GM21526 (cell line): Measurements from ENCODE around the gene ANKRD34C.
A peak's percentile ranks its signal among the peaks of the same experiment; 100 is the strongest.
"Not testable (repeated sequence)": the region's sequence is repeated elsewhere in the genome, so short reads cannot be mapped to it uniquely, and the experiment has no call there.

Source experiments
- ATAC-seq: cut with Tn5 transposase; IDR thresholded peaks from one replicate; pipeline ENCODE4 v1.9.1; 2021; ENCODE audit warnings: moderate library complexity; ENCODE audit not compliant: unreplicated experiment, low FRiP score

Gene ANKRD34C

GRCh38 chr15:79310985-79311900 is 28.7 kb downstream of the ANKRD34C start, which contains the start of gene TMED3:
TSS of gene TMED3 (plus strand) at chr15:79311112. CDS start at chr15:79311250, 138 bp downstream.
- peak; percentile 83 for ATAC-seq

- ATAC-seq = no peak
These were observed 29.5 kb downstream of the ANKRD34C start for GRCh38 chr15:79311901-79312553.

GRCh38 chr15:79314186-79314585 is 31.7 kb downstream of the ANKRD34C start:
- ATAC-seq = no peak

- no peak for ATAC-seq
These were observed 32.3 kb downstream of the ANKRD34C start for GRCh38 chr15:79314811-79315210.

GRCh38 chr15:79315623-79316328 is 33.3 kb downstream of the ANKRD34C start:
- ATAC-seq = no peak

GRCh38 chr15:79316864-79317263 is 34.3 kb downstream of the ANKRD34C start:
- no peak for ATAC-seq

GRCh38 chr15:79319973-79320372 is 37.5 kb downstream of the ANKRD34C start:
- not testable (repeated sequence) for ATAC-seq

GRCh38 chr15:79321876-79322275 is 39.4 kb downstream of the ANKRD34C start:
- ATAC-seq = no peak

GRCh38 chr15:79322306-79322705 is 39.8 kb downstream of the ANKRD34C start:
- no peak for ATAC-seq

GRCh38 chr15:79322945-79323344 is 40.4 kb downstream of the ANKRD34C start:
- no peak for ATAC-seq

GRCh38 chr15:79329171-79329611 is 46.7 kb downstream of the ANKRD34C start:
- no peak for ATAC-seq
